Endodermal cell (in vitro differentiated cells): Measurements from ENCODE around the gene FMNL2. TPM values are rescaled to one million over a fixed set of nuclear protein-coding genes. Genes with fewer than 3 reads are reported as not detected.
"Not testable (repeated sequence)": the region's sequence is repeated elsewhere in the genome, so short reads cannot be mapped to it uniquely, and the experiment has no call there.

Experiments used
- DNase-seq: peaks from one replicate; pipeline ENCODE4 v3.0.0-alpha.2; 2017
- H3K27ac ChIP-seq: 2 replicates; pipeline ENCODE4 v1.5.1; 2013; ENCODE audit warnings: mild to moderate bottlenecking, low read depth, low read length, moderate library complexity
- H3K27me3 ChIP-seq: 2 replicates; pipeline ENCODE4 v1.6.1; 2013; ENCODE audit warnings: mild to moderate bottlenecking, low read length, moderate library complexity; ENCODE audit not compliant: insufficient read depth, control insufficient read depth, poor library complexity, severe bottlenecking
- H3K36me3 ChIP-seq: 2 replicates; pipeline ENCODE4 v1.7.0; 2013; ENCODE audit warnings: mild to moderate bottlenecking, low read length, moderate library complexity; ENCODE audit not compliant: control insufficient read depth, insufficient read depth
- H3K4me1 ChIP-seq: one replicate; pipeline ENCODE4 v1.7.0; 2013; ENCODE audit warnings: low read length; ENCODE audit not compliant: control insufficient read depth, insufficient read depth
- H3K4me3 ChIP-seq: 2 replicates; pipeline ENCODE4 v1.5.1; 2013; ENCODE audit warnings: mild to moderate bottlenecking, low read length, moderate library complexity
- H3K9ac ChIP-seq: 2 replicates; pipeline ENCODE4 v1.6.1; 2013; ENCODE audit warnings: mild to moderate bottlenecking, low read length, moderate library complexity; ENCODE audit not compliant: poor library complexity, severe bottlenecking; ENCODE audit errors: extremely low read depth
- H3K9me3 ChIP-seq: 2 replicates; pipeline ENCODE4 v1.6.1; 2013; ENCODE audit warnings: mild to moderate bottlenecking, low read length, moderate library complexity; ENCODE audit not compliant: control insufficient read depth
- H3K27ac Mint-ChIP-seq: 2 replicates; pipeline ENCODE4 v1.8.0; 2020; ENCODE audit warnings: mixed read lengths
- H3K27me3 Mint-ChIP-seq: 2 replicates; pipeline ENCODE4 v1.8.0; 2021; ENCODE audit warnings: mild to moderate bottlenecking, mixed read lengths; ENCODE audit not compliant: insufficient read depth
- H3K36me3 Mint-ChIP-seq: 2 replicates; pipeline ENCODE4 v1.8.0; 2020; ENCODE audit warnings: low read depth, mixed read lengths
- H3K4me1 Mint-ChIP-seq: 2 replicates; pipeline ENCODE4 v1.8.0; 2020; ENCODE audit warnings: mixed read lengths
- H3K4me3 Mint-ChIP-seq: 2 replicates; pipeline ENCODE4 v1.8.0; 2020; ENCODE audit warnings: mild to moderate bottlenecking, moderate library complexity, mixed read lengths
- H3K9me3 Mint-ChIP-seq: 2 replicates; pipeline ENCODE4 v1.8.0; 2020; ENCODE audit warnings: mild to moderate bottlenecking, mixed read lengths
- CTCF ChIP-seq: fragments of 200-600 bp; sonication (generic); conservative IDR thresholded peaks from 2 replicates; pipeline ENCODE4 v1.5.0; 2021; ENCODE audit warnings: antibody characterized with exemption, mild to moderate bottlenecking
- WGBS, 2 experiments: methylation state at CpG; one replicate each; pipeline versions ENCODE4 v1.1.5 to v1.1.7; 2013; ENCODE audit warnings: missing lambda C conversion rate in 2 of 2, mixed read lengths in 1 of 2; ENCODE audit not compliant: insufficient coverage in 1 of 2, insufficient read length in 1 of 2; 5-methylcytosine and 5-hydroxymethylcytosine counted together
- total RNA-seq, 2 donors: library from RNA; stranded (reverse); fragmentation: NEBNext Ultra II Directional in 1 of 2; extraction: Animal tissue kit (Norgen Biotek cat#: 25700) in 1 of 2; gene quantifications; 2 replicates in 1 of 2; 3 replicates in 1 of 2; pipeline ENCODE4 v1.2.1, GENCODE V29; 2021

The FMNL2 gene
- total RNA-seq, 2 donors from 2014 or later = 49.4 to 51.8 TPM

GRCh38 chr2:152473151-152473857, 138.3 kb downstream of the FMNL2 start:
- Mint-ChIP-seq H3K4me3 (no peak overlapping the region), H3K4me1 (peaks cover 30% of the 10 kb centered on the region), H3K27ac (no peak overlapping the region), H3K9me3 (no peaks in the 10 kb centered on the region), H3K36me3 (no peaks in the 10 kb centered on the region), H3K27me3 (no peaks in the 10 kb centered on the region)
- Histone ChIP-seq H3K36me3 (no peaks in the 10 kb centered on the region), H3K9ac (no peak overlapping the region), H3K27me3 (no peaks in the 10 kb centered on the region), H3K4me3 (no peak overlapping the region), H3K27ac (no peak overlapping the region), H3K4me1 (peaks cover 14% of the 10 kb centered on the region), H3K9me3 (no peaks in the 10 kb centered on the region)
- no CpG with 5 or more reads among the region's 1 CpG for WGBS, 2 experiments
- no peak for DNase-seq
- no peak for TF ChIP-seq CTCF

- H3K9me3 Mint-ChIP-seq, H3K9me3 ChIP-seq, H3K27ac Mint-ChIP-seq, H3K27me3 Mint-ChIP-seq, H3K9ac ChIP-seq, H3K36me3 ChIP-seq, H3K4me3 Mint-ChIP-seq, H3K27ac ChIP-seq, H3K36me3 Mint-ChIP-seq, H3K27me3 ChIP-seq, H3K4me1 ChIP-seq, DNase-seq, H3K4me3 ChIP-seq: not testable (repeated sequence)
- peaks cover 19% of the 10 kb centered on the region for H3K4me1 Mint-ChIP-seq
- WGBS, 2 experiments = 95 to 96% methylated on average over 5 of the region's 5 CpGs
Measured at GRCh38 chr2:152474523-152474922, 139.5 kb downstream of the FMNL2 start.

- DNase-seq = no peak
- peaks cover 20% of the 10 kb centered on the region for H3K4me1 Mint-ChIP-seq
- no peaks in the 10 kb centered on the region for H3K36me3 ChIP-seq
- peaks cover 5% of the 10 kb centered on the region for H3K4me1 ChIP-seq
- H3K4me3 ChIP-seq = no peak overlapping the region
- no peaks in the 10 kb centered on the region for H3K27me3 ChIP-seq
- H3K27ac Mint-ChIP-seq = no peak overlapping the region
- H3K9me3 Mint-ChIP-seq = no peaks in the 10 kb centered on the region
- H3K9me3 ChIP-seq = no peaks in the 10 kb centered on the region
- TF ChIP-seq CTCF = no peak
- no peaks in the 10 kb centered on the region for H3K27me3 Mint-ChIP-seq
- no peaks in the 10 kb centered on the region for H3K36me3 Mint-ChIP-seq
- no peak overlapping the region for H3K9ac ChIP-seq
- H3K27ac ChIP-seq = no peak overlapping the region
- no peak overlapping the region for H3K4me3 Mint-ChIP-seq
Measured at GRCh38 chr2:152475982-152476381, 141.0 kb downstream of the FMNL2 start.
